T1000 (cell line): Measurements from ENCODE around the gene BPIFA1.

Experiments used
- DNase-seq: peaks from one replicate; lab custom pipeline; 2025; ENCODE audit warnings: mixed read lengths; lab: John Stamatoyannopoulos, UW

Gene BPIFA1

DNA sequence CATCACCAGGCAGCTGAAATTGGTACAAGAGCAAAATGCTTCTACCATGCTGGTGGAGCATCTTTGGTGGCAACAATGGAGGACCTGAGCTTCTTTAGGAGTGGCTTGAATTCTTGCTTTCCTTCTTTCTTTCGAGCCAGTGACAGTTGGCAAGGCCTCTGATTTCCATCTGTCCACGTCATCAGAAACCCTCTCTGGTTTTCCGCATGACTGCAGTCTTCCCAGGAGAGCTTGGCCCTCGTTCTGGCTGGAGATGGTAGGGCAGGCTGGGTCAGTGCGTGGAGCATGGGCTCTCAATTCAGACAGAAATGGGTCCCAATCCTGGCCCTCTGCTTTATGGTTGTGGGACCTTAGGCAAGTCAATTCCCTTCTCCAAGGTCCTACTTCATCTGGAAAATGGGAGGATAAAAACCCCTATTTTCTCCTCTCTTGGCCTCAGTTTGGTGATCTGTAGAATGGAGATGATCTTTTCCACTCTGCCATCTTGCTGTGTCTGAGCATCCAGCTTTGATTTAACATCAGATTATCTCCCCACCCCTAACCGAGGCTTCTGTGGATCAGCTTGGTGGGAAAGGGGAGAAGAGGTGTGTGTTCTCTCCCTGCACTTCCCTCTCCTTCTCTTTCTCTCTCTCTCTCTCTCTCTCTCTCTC lies 43.6 kb downstream of the BPIFA1 start:
- DNase-seq: no peak

DNA sequence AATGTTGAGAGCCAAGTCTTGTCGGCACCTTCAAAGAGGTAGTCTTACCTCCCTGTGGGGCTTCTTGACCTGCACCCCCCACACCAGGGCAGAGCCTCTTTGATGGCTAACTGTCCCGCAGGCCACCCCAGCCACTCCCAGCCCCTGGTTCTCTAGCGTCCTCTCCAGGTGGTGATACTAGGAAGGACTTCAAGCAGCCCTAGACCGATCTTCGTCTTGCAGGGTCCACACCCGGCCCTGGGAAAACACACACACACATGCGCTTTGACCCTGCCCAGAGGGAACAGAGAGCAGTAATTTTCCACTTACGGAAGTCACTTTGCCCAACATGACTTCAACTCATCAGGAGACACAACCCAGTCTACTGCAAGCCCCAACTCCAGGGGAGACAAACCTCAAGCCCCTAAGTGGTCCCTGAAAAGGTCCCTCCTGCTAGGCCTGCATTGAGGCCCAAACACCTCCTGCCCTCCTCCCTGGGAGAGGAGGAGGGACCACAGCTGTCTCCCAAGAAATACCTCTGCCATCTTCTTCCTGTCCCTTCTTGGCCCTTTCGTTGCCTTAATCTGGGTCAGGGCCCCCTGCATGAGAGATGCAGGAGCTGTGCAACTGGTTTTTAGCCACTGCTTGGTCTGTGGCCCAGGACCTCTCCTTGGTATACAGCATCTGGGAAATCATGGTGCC lies 44.3 kb downstream of the BPIFA1 start:
- no peak for DNase-seq

DNA sequence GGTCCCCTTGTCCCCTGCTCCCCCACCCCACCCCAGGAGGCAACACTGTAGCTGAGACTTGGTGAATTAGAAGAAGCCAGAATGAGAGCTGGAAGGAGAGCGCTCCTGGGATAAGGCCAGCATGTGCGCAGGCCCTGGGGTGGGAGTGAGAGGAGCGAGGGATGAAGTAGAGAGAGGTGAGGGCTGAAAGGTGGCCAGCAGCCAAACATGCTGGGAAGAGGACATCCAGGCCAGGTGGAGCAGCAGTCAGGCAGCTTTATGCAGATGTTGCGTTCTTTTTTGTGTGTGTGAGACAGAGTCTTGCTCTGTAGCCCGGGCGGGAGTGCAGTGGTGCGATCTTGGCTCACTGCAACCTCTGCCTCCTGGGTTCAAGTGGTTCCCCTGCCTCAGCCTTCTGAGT lies 45.0 kb downstream of the BPIFA1 start:
- no peak for DNase-seq

DNA sequence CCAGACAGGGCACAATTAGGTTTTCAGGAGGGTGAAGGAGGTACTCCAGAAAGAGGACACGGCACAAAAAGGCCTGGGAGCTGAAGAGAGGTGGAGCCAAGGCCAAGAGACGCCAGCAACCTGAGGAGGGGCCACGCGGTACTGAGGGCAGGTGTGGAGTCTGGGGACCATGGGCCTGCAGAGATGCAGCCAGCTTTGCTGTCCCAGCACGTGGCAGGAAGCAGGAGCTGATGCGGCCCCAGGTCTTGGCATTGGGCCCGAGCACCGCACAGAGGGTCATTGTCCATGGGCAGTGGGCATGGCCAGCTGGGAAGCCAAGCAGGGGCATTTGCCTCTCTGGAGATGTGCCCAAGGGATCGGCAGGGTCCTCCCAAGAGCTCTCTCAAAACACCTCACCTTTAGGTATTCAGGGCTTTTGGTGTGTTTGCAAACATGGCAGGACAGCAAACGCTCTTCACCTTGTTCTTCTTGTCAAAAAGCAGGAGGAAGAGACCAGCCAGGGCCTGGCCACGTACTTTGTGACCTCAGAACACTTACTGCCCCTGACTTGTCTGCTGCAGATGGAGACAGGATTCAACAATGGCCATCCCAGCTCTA lies 45.9 kb downstream of the BPIFA1 start:
- no peak for DNase-seq

DNA sequence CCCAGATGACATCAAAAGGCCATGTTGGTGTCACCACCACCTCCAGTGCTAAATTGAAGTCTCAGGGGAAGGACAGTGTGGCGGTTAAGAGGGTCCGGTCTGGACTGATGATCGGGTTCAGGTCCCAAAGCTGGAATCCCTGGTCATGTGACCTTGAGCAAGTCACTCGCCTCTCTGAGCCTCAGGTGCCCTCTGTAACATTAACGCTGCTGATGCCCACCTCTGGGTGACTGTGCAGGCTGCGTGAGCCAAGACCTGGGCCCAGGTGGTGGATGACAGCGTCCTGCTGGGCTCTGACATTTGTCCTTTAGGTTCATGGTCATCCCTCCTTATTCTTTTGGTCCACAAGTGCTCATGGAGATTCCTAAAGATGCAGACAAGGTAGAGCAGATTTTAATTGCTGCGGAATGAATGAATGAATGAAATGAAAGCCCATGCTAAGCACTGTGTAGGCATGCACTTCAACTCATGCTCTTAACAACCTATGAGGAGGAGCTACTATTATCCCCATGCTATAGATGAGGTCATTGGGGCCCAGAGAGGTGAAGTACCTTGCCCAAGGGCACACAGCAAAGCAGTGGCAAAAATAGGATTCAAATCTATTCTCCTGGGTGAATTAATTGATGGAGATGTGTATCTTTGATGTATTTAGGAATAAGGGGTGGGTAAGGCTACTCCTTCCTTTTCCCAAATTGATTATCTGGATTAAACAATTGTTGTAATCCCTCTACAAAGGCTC lies 46.6 kb downstream of the BPIFA1 start:
- no peak for DNase-seq

DNA sequence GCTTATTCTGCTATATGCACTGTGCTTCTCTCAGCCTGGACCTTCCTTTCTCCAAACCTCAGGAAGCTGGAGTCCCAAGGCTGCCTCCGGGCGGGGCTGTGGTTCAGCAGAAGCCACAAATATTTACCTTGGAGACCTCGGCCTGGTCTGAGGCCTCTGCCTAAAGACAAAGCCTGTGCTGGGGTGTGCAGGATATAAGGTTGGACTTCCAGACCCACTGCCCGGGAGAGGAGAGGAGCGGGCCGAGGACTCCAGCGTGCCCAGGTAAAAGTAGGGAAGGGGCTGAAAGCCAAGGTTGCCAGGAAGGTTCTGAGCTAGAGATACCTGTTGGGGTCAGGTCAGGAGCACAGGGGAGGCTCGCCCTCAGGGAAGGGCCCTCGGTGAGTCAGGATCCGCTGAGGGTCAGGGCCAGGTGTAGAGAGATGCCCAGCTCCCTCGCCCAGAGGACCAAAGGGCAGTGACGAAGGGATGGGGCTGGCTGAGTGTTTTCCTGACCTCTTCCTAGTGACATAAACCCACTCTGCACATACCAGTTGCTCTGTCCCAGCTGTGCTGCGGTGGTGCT lies 47.3 kb downstream of the BPIFA1 start, which contains the start of gene BPIFB1:
TSS of gene BPIFB1 (plus strand) at position 224 of the 565 bp plus-strand sequence. CDS start 2,860 bp downstream, outside the sequence.
- DNase-seq: no peak

DNA sequence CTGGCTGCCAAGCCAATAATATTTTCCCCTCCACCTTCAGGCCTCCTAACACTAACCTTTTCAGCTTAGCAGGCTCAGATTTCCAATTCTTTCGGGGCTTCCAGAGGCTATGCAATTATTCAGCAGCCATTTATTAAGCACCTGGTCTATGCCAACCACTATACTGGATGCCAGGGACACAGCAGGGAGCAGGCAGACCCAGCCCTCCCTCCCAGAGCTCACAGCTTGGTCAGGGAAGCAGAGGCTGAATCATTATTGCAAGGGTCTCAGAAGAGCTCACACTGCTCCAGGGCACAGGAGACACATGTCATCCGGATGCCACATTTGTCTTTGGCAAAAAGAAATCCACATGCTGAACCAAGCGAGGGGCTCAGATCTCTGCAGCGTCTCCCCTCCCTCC lies 48.5 kb downstream of the BPIFA1 start:
- no peak for DNase-seq

DNA sequence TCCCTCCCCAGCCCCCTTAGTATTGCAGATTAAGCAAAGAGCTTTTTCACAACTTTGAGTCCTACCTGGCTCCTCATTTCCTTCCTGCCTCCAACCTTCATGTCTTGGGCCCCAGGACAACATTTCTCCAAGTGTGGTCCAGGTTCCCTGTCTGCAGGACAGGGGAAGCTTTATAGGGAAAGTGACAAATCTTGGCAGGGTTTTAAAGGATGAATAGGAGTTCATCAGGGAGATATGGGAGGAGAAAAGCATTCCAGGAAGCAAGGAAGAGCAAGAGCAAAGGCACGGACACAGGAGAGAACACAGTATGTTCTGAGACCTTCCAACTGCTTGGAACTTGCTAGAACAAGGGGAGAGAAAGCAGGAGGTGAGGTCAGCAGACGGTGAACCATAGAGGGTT lies 49.1 kb downstream of the BPIFA1 start:
- no peak for DNase-seq

DNA sequence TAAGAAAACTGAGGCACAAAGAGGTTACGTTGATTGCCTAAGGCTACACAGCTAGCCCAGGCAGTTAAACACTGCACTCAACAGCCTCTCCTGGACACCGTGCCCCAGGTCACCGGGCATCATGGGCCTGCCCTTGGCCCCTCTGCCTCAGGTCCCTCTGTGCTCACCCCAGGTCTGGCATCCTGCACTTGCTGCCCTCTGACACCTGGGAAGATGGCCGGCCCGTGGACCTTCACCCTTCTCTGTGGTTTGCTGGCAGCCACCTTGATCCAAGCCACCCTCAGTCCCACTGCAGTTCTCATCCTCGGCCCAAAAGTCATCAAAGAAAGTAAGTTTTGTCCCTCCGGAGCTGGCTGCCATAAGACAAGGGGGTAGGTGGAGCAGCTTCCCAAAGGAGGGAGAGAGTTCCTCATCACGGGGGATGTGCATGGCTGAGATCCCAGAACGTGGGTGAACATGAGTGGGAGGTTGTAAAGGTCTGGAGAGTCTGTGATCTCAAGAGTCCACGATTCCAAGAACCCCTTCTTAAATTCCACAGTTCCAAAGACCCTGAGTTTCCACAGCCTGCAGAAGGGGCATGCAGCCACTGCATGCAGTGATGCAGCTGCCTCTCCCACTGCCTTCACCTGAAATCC lies 50.2 kb downstream of the BPIFA1 start:
- no peak for DNase-seq

DNA sequence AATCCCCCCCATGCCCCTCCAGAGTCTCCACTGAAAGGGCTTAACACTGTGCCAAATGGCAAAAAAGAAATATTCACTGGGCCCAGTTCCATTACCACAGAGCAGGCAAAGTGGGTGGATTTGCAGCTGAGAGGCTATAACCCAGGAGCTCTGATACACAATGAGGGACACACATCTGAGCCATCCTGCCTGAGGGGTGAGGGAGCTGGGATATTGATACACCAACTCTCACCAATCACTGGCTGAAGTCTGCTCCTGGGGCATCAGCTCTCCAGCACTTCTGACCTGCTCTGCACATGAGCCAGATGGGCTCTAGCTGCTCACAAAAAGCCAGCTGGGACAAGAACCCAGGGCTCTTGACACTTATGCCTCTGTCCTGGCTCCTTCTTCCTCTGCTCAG lies 52.1 kb downstream of the BPIFA1 start:
- no peak for DNase-seq

DNA sequence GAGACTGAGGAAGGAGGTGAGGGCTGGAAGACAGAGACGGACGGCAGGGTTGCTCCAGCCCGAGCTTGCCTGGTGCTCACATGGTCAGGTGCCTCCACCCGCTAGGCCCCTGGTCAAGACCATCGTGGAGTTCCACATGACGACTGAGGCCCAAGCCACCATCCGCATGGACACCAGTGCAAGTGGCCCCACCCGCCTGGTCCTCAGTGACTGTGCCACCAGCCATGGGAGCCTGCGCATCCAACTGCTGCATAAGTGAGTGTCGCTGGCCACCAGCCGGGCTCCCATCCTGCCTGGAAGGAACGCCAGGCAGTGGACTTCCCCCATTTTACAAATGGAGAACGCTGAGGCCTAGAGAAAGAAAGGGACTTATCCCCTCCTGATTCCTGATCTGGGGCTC lies 55.1 kb downstream of the BPIFA1 start:
- DNase-seq: no peak

DNA sequence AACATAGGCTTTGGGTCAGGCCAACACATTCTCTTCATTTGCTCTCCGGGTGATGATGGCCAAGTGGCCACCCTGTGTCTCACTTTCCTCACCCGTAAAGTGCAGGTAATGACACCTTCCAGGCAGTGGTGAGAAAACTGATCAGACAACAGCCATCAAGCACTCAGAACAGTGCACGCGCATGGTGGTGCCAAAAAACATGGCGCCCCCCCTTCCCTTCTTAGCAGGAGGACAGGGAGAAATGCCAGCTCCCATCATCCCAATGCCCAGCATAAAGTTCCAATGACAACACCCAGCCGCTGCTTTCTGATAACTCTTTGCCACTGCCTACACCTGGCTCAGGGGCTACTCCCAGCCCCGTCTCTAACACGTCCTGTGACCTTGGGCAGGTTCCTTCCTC lies 55.6 kb downstream of the BPIFA1 start:
- no peak for DNase-seq

DNA sequence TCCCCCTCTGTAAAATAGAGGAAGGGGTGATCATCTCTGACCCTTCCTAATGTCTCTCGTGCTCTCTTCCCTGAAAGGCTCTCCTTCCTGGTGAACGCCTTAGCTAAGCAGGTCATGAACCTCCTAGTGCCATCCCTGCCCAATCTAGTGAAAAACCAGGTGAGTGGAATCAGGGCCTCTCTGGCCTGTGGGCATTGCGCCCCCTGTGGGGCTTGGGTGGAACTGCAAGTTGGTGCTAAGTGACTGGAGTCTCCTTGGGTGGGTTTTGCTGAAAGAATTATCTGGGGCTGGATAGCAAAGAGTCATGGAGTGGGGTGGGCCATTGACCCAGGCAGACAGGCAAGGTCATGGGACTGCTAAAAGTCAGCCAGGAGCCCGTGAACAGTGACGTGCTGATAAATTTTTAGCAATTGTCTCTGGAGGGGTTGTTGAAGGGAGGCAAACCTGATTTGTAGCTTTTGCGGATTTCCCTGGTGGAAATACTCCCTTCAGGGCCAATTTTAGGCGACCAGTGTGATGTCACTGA lies 56.1 kb downstream of the BPIFA1 start:
- no peak for DNase-seq
